Endothelial cell of umbilical vein (primary cell): ENCODE measurements around the gene TOM1L2. TPM values are rescaled to one million over a fixed set of nuclear protein-coding genes. Genes with fewer than 3 reads are reported as not detected.

Source experiments
- BruUV-seq: library from RNA; stranded (reverse); fragments of 400-500 nt; replicated peaks from 2 replicates; lab custom pipeline; 2021; lab: Mats Ljungman, UMichigan
- CTCF ChIA-PET: fragments of 300-600, 350-600 bp; sonication (Branson Sonifier 250); formaldehyde crosslinking; loops from one replicate; lab custom pipeline; 2021; ENCODE audit warnings: antibody characterized with exemption, inconsistent platforms; lab: Charles Lee
- POLR2A ChIA-PET: fragments of 300-600, 350-600 bp; sonication (Branson Sonifier 250); formaldehyde crosslinking; loops from one replicate; lab custom pipeline; 2021; ENCODE audit warnings: antibody characterized with exemption, inconsistent platforms; lab: Charles Lee
- DNase-seq: peaks from one replicate; pipeline ENCODE4 v3.0.0-alpha.2; 2011; ENCODE audit warnings: low read depth, low spot score
- FAIRE-seq: peaks from 2 replicates; lab custom pipeline; 2011; peaks lifted over from hg19 to GRCh38; lab: Jason Lieb, UNC
- H2AFZ ChIP-seq: 2 replicates; pipeline ENCODE4 v1.6.0; 2012; ENCODE audit warnings: low read depth, low read length, control low read depth, inconsistent platforms
- H3K27ac ChIP-seq: 2 replicates; pipeline ENCODE4 v1.5.1; 2011; ENCODE audit warnings: low read depth, mild to moderate bottlenecking, control low read depth, low read length, moderate library complexity; ENCODE audit not compliant: insufficient read depth
- H3K27me3 ChIP-seq, 2 experiments: 2 replicates each; pipeline versions ENCODE4 v1.6.0 to v1.6.1; 2011; ENCODE audit warnings: low read length in 2 of 2, mixed read lengths in 1 of 2; ENCODE audit not compliant: control insufficient read depth in 2 of 2, insufficient read depth in 2 of 2
- H3K36me3 ChIP-seq, 2 experiments: 2 replicates in 1 of 2; 3 replicates in 1 of 2; pipeline ENCODE4 v1.5.1; 2011; ENCODE audit warnings: low read length in 2 of 2, mild to moderate bottlenecking in 1 of 2, moderate library complexity in 1 of 2; ENCODE audit not compliant: control insufficient read depth in 2 of 2, insufficient read depth in 2 of 2; ENCODE audit errors: extremely low read depth in 1 of 2
- H3K4me1 ChIP-seq: 3 replicates; pipeline ENCODE4 v1.5.1; 2011; ENCODE audit warnings: mild to moderate bottlenecking, low read length; ENCODE audit not compliant: control insufficient read depth, insufficient read depth; ENCODE audit errors: extremely low read depth
- H3K4me2 ChIP-seq: 2 replicates; pipeline ENCODE4 v1.6.1; 2011; ENCODE audit warnings: low read length, control low read depth, mixed read lengths; ENCODE audit not compliant: insufficient read depth
- H3K4me3 ChIP-seq, 3 experiments: fragments of 200-600 bp in 1 of 3; sonication (generic), shearing (Covaris generic) in 1 of 3; replicated peaks in 1 of 3; 2 replicates each; pipeline ENCODE4 v1.5.1; 2011 to 2016; ENCODE audit warnings: control low read depth in 3 of 3, low read length in 3 of 3, mild to moderate bottlenecking in 2 of 3, inconsistent platforms in 1 of 3, low read depth in 1 of 3, moderate library complexity in 1 of 3; ENCODE audit not compliant: insufficient read depth in 1 of 3
- H3K79me2 ChIP-seq: 2 replicates; pipeline ENCODE4 v1.6.0; 2012; ENCODE audit warnings: low read length, inconsistent platforms; ENCODE audit not compliant: control insufficient read depth, insufficient read depth
- H3K9ac ChIP-seq: replicated peaks from 2 replicates; pipeline ENCODE3; 2011; ENCODE audit warnings: low read length, control low read depth; ENCODE audit not compliant: insufficient read depth; ENCODE audit errors: extremely low read depth
- H3K9me1 ChIP-seq: replicated peaks from 3 replicates; pipeline ENCODE4 v1.6.0; 2011; ENCODE audit warnings: mild to moderate bottlenecking, low read length; ENCODE audit not compliant: control insufficient read depth, insufficient read depth; ENCODE audit errors: extremely low read depth
- H3K9me3 ChIP-seq: replicated peaks from 2 replicates; pipeline ENCODE4 v1.5.1; 2012; ENCODE audit warnings: low read length, inconsistent platforms; ENCODE audit not compliant: control insufficient read depth, insufficient read depth
- H4K20me1 ChIP-seq: replicated peaks from 2 replicates; pipeline ENCODE3; 2011; ENCODE audit warnings: mild to moderate bottlenecking, low read length; ENCODE audit not compliant: control insufficient read depth, insufficient read depth; ENCODE audit errors: extremely low read depth
- EZH2 ChIP-seq: IDR thresholded peaks from 2 replicates; pipeline ENCODE4 v1.6.1; 2012; ENCODE audit warnings: borderline replicate concordance, low read depth, mild to moderate bottlenecking, moderate library complexity, low read length, inconsistent platforms; ENCODE audit not compliant: severe bottlenecking
- JUN ChIP-seq: IDR thresholded peaks from 2 replicates; pipeline ENCODE4 v1.6.1; 2011; ENCODE audit warnings: borderline replicate concordance, low read depth; ENCODE audit not compliant: insufficient read length, insufficient read depth
- POLR2AphosphoS5 ChIP-seq: IDR thresholded peaks from 2 replicates; pipeline ENCODE4 v1.6.1; 2012; ENCODE audit warnings: low read depth, mild to moderate bottlenecking, control low read depth, low read length, moderate library complexity; ENCODE audit not compliant: insufficient read depth
- dilution Hi-C: fragments of 300-500 bp; cut with MboI; formaldehyde crosslinking; loops from one replicate; pipeline ENCODE4 v1.15.0; 2019; ENCODE audit warnings: low sequenced_read_pairs; ENCODE audit not compliant: extremely low pct_ligation_motif_present
- intact Hi-C: fragments of 100-400 bp; cut with micrococcal nuclease; formaldehyde crosslinking; loops from one replicate; pipeline ENCODE4 v1.10.0; 2022
- polyA plus RNA-seq, 4 experiments: library from polyadenylated mRNA; depleted of rRNA in 3 of 4; stranded (reverse) in 3 of 4; unstranded in 1 of 4; fragments of >200 nt; gene quantifications; 2 replicates each; pipeline versions ENCODE4 v1.2.1 to v1.2.3, GENCODE V29; 2011 to 2012; ENCODE audit warnings: missing spikeins in 1 of 4
- total RNA-seq: library from RNA; stranded (reverse); gene quantifications from 2 replicates; pipeline ENCODE4 v1.2.3, GENCODE V29; 2021

The TOM1L2 gene
- total and polyA plus RNA-seq, 2 donors (not counting 3 experiments of a cell fraction or from before 2014, with no cell fraction given): 31.7 to 37.6 TPM

- H2AFZ ChIP-seq: peak overlapping the region; percentile 23
- H4K20me1 ChIP-seq: no peaks in the 10 kb centered on the region
- intact Hi-C loops: no loop called here
- BruUV-seq: no TSS peak
- no peaks in the 10 kb centered on the region for H3K9me1 ChIP-seq
- H3K4me1 ChIP-seq: peaks cover 56% of the 10 kb centered on the region
- H3K36me3 ChIP-seq: no peaks in the 10 kb centered on the region
- no peaks in the 10 kb centered on the region for H3K9me3 ChIP-seq
- ChIA-PET POLR2A (interaction anchor here (0.6 kb wide), 1 partner anchor 17 kb away, joined by 5 read pairs; no protein-coding TSS in a partner anchor), CTCF (interaction anchor here (0.9 to 3.1 kb wide), 7 partner anchors 11 to 81 kb away, joined by 3 to 18 read pairs (median 5); no protein-coding TSS in a partner anchor)
- DNase-seq (peak; percentile 59), FAIRE-seq (peak; percentile 90)
- TF ChIP-seq JUN (no peak), POLR2AphosphoS5 (peak; percentile 31)
- H3K79me2 ChIP-seq: peaks cover 27% of the 10 kb centered on the region
- dilution Hi-C loops: no loop called here
- H3K4me3 ChIP-seq: no peak overlapping the region
- H3K4me2 ChIP-seq: peak overlapping the region; percentile 38
- peak overlapping the region; percentile 95 for H3K27ac ChIP-seq
- no peaks in the 10 kb centered on the region for H3K27me3 ChIP-seq
- H3K9ac ChIP-seq: peak overlapping the region; percentile 40
Measured at GRCh38 chr17:17837966-17838962, 133.9 kb downstream of the TOM1L2 start.

- H3K4me2 ChIP-seq: peak overlapping the region; percentile 28
- no TSS peak for BruUV-seq
- no peaks in the 10 kb centered on the region for H3K9me1 ChIP-seq
- peak overlapping the region; percentile 95 for H3K27ac ChIP-seq
- dilution Hi-C loops: no loop called here
- no peaks in the 10 kb centered on the region for H3K27me3 ChIP-seq
- no peaks in the 10 kb centered on the region for H4K20me1 ChIP-seq
- TF ChIP-seq EZH2: no peak
- H3K79me2 ChIP-seq: peaks cover 31% of the 10 kb centered on the region
- FAIRE-seq (peak; percentile 91), DNase-seq (peak; percentile 69)
- intact Hi-C loops: no loop called here
- H3K9me3 ChIP-seq: no peaks in the 10 kb centered on the region
- ChIA-PET CTCF (interaction anchor here (1.1 to 3.1 kb wide), 6 partner anchors 11 to 82 kb away, joined by 3 to 18 read pairs (median 5); no protein-coding TSS in a partner anchor), POLR2A (interaction anchor here (0.6 to 1.5 kb wide), 2 partner anchors 11 to 17 kb away, joined by 3 to 5 read pairs; no protein-coding TSS in a partner anchor)
- H2AFZ ChIP-seq: no peak overlapping the region
- H3K4me1 ChIP-seq: peaks cover 56% of the 10 kb centered on the region
- H3K4me3 ChIP-seq: no peak overlapping the region
- H3K36me3 ChIP-seq: no peaks in the 10 kb centered on the region
- peak overlapping the region; percentile 93 for H3K9ac ChIP-seq
Measured at GRCh38 chr17:17837380-17837821, 134.8 kb downstream of the TOM1L2 start.
